Cardiac muscle cell (in vitro differentiated cells and primary cell): Measurements from ENCODE around the gene COL15A1. TPM values are rescaled to one million over a fixed set of nuclear protein-coding genes. Genes with fewer than 3 reads are reported as not detected.

Experiments
- DNase-seq, 2 donors: peaks; one replicate each; pipeline versions ENCODE4 v3.0.0 to v3.0.0-alpha.2; 2010 to 2017; ENCODE audit warnings: low read depth in 1 of 2, low spot score in 1 of 2
- H3K27ac ChIP-seq: fragments of 200-600 bp; sonication (generic); 2 replicates; pipeline ENCODE4 v1.5.1; 2016
- H3K27me3 ChIP-seq: fragments of 200-600 bp; sonication (generic); 2 replicates; pipeline ENCODE4 v1.6.0; 2016; ENCODE audit warnings: control low read depth
- H3K36me3 ChIP-seq: fragments of 200-600 bp; sonication (generic); 2 replicates; pipeline ENCODE4 v1.5.1; 2016; ENCODE audit warnings: control low read depth
- H3K4me1 ChIP-seq: fragments of 200-600 bp; sonication (generic); 2 replicates; pipeline ENCODE4 v1.8.1; 2017; ENCODE audit warnings: low read depth, mild to moderate bottlenecking, mixed run types
- H3K4me3 ChIP-seq: fragments of 200-600 bp; sonication (generic); 2 replicates; pipeline ENCODE4 v1.5.1; 2016; ENCODE audit warnings: mild to moderate bottlenecking
- H3K9me3 ChIP-seq: fragments of 200-600 bp; sonication (generic); 2 replicates; pipeline ENCODE4 v1.5.1; 2017; ENCODE audit warnings: low read depth, mild to moderate bottlenecking, control low read depth
- CTCF ChIP-seq: IDR thresholded peaks from 2 replicates; pipeline ENCODE4 v1.5.1; 2012; ENCODE audit warnings: low read depth, mild to moderate bottlenecking, low read length
- polyA plus RNA-seq: library from polyadenylated mRNA; unstranded; fragments of >200 nt; fragmentation: Nextera tagmentation; extraction: Ambion mirVana; gene quantifications from 2 replicates; pipeline ENCODE4 v1.2.1, GENCODE V29; 2016
- total RNA-seq: library from RNA; depleted of rRNA; stranded (reverse); fragments of >200 nt; gene quantifications from 2 replicates; pipeline ENCODE4 v1.2.3, GENCODE V29; 2016

The COL15A1 gene
- total and polyA plus RNA-seq, 2 experiments from 2014 or later, result 0.74 to 1.3 TPM

GRCh38 chr9:99026956-99027298 lies 83.2 kb downstream of the COL15A1 start:
- no peaks in the 10 kb centered on the region for H3K27me3 ChIP-seq
- H3K4me3 ChIP-seq, result no peak overlapping the region
- no peak for DNase-seq
- H3K27ac ChIP-seq, result no peak overlapping the region
- H3K9me3 ChIP-seq, result no peaks in the 10 kb centered on the region
- TF ChIP-seq CTCF, result no peak
- no peaks in the 10 kb centered on the region for H3K4me1 ChIP-seq
- H3K36me3 ChIP-seq, result no peaks in the 10 kb centered on the region

- Histone ChIP-seq H3K27ac (no peak overlapping the region), H3K4me1 (no peaks in the 10 kb centered on the region), H3K9me3 (no peaks in the 10 kb centered on the region), H3K36me3 (no peaks in the 10 kb centered on the region), H3K4me3 (no peak overlapping the region), H3K27me3 (no peaks in the 10 kb centered on the region)
- no peak for TF ChIP-seq CTCF
- no peak for DNase-seq
These were observed 83.7 kb downstream of the COL15A1 start for GRCh38 chr9:99027443-99027842.

- DNase-seq, result no peak
- no peaks in the 10 kb centered on the region for H3K27me3 ChIP-seq
- no peaks in the 10 kb centered on the region for H3K36me3 ChIP-seq
- H3K27ac ChIP-seq, result no peak overlapping the region
- H3K9me3 ChIP-seq, result no peaks in the 10 kb centered on the region
- H3K4me1 ChIP-seq, result no peaks in the 10 kb centered on the region
- H3K4me3 ChIP-seq, result no peak overlapping the region
- no peak for TF ChIP-seq CTCF
These were observed 85.5 kb downstream of the COL15A1 start for GRCh38 chr9:99029083-99029645.

- no peak overlapping the region for H3K27ac ChIP-seq
- no peaks in the 10 kb centered on the region for H3K4me1 ChIP-seq
- no peak overlapping the region for H3K4me3 ChIP-seq
- TF ChIP-seq CTCF, result no peak
- H3K9me3 ChIP-seq, result no peaks in the 10 kb centered on the region
- H3K36me3 ChIP-seq, result no peaks in the 10 kb centered on the region
- peak in 1 of 2 donors; percentile 95 for DNase-seq
- no peaks in the 10 kb centered on the region for H3K27me3 ChIP-seq
These were observed 86.4 kb downstream of the COL15A1 start for GRCh38 chr9:99030092-99030511.

- Histone ChIP-seq H3K4me3 (no peak overlapping the region), H3K9me3 (no peaks in the 10 kb centered on the region), H3K36me3 (no peaks in the 10 kb centered on the region), H3K4me1 (no peaks in the 10 kb centered on the region), H3K27me3 (no peaks in the 10 kb centered on the region), H3K27ac (no peak overlapping the region)
- DNase-seq, result no peak
- TF ChIP-seq CTCF, result no peak
These were observed 87.0 kb downstream of the COL15A1 start for GRCh38 chr9:99030610-99031109.
